H9 (cell line): ENCODE results near the gene TNFRSF18. TPM values are rescaled to one million over a fixed set of nuclear protein-coding genes. Genes with fewer than 3 reads are reported as not detected.

Source experiments
- DNase-seq: peaks from one replicate; pipeline ENCODE4 v3.0.0-alpha.2; 2017
- H2AFZ ChIP-seq: one replicate; pipeline ENCODE4 v1.6.1; 2013; ENCODE audit warnings: mild to moderate bottlenecking, low read length, control low read depth, moderate library complexity
- H2AK5ac ChIP-seq: 2 replicates; pipeline ENCODE4 v1.6.1; 2013; ENCODE audit warnings: low read length, control low read depth, mixed read lengths; ENCODE audit not compliant: insufficient read length
- H2BK120ac ChIP-seq: one replicate; pipeline ENCODE4 v1.6.1; 2013; ENCODE audit warnings: low read depth, mild to moderate bottlenecking, low read length, control low read depth, inconsistent platforms; ENCODE audit not compliant: poor library complexity, severe bottlenecking
- H2BK12ac ChIP-seq: 2 replicates; pipeline ENCODE4 v1.6.1; 2013; ENCODE audit warnings: low read length, control low read depth, mixed read lengths, low read depth; ENCODE audit not compliant: insufficient read length
- H2BK15ac ChIP-seq: 2 replicates; pipeline ENCODE4 v1.6.1; 2013; ENCODE audit warnings: low read depth, low read length, control low read depth
- H2BK20ac ChIP-seq: one replicate; pipeline ENCODE4 v1.6.1; 2013; ENCODE audit warnings: low read depth, mild to moderate bottlenecking, low read length, control low read depth, inconsistent platforms; ENCODE audit not compliant: poor library complexity, severe bottlenecking
- H2BK5ac ChIP-seq: 2 replicates; pipeline ENCODE4 v1.6.1; 2013; ENCODE audit warnings: low read length, control low read depth, mixed read lengths; ENCODE audit not compliant: insufficient read length
- H3K14ac ChIP-seq: 2 replicates; pipeline ENCODE4 v1.6.1; 2013; ENCODE audit warnings: low read length, control low read depth; ENCODE audit not compliant: insufficient read depth
- H3K18ac ChIP-seq: 2 replicates; pipeline ENCODE4 v1.6.1; 2013; ENCODE audit warnings: low read depth, mild to moderate bottlenecking, mixed read lengths, low read length, control low read depth; ENCODE audit not compliant: insufficient read length
- H3K23ac ChIP-seq: 2 replicates; pipeline ENCODE4 v1.6.1; 2013; ENCODE audit warnings: low read length, control low read depth, mixed read lengths, low read depth; ENCODE audit not compliant: insufficient read length
- H3K23me2 ChIP-seq: 2 replicates; pipeline ENCODE4 v1.6.1; 2013; ENCODE audit warnings: low read depth, mild to moderate bottlenecking, mixed read lengths, low read length, control low read depth; ENCODE audit not compliant: insufficient read length, poor library complexity, severe bottlenecking
- H3K27ac ChIP-seq: 2 replicates; pipeline ENCODE4 v1.5.1; 2013; ENCODE audit warnings: low read length, control low read depth, mixed read lengths, low read depth; ENCODE audit not compliant: insufficient read length
- H3K27me3 ChIP-seq: 2 replicates; pipeline ENCODE4 v1.6.1; 2013; ENCODE audit warnings: low read length, control low read depth, inconsistent platforms; ENCODE audit not compliant: insufficient read depth
- H3K4ac ChIP-seq: 2 replicates; pipeline ENCODE4 v1.6.1; 2013; ENCODE audit warnings: low read depth, mild to moderate bottlenecking, control low read depth, inconsistent platforms, low read length, moderate library complexity
- H3K4me1 ChIP-seq: 2 replicates; pipeline ENCODE4 v1.6.1; 2013; ENCODE audit warnings: low read length, control low read depth, inconsistent platforms; ENCODE audit not compliant: insufficient read depth
- H3K4me2 ChIP-seq: 2 replicates; pipeline ENCODE4 v1.6.1; 2013; ENCODE audit warnings: low read length, control low read depth, mixed read lengths; ENCODE audit not compliant: insufficient read length, insufficient read depth
- H3K56ac ChIP-seq: 2 replicates; pipeline ENCODE4 v1.6.1; 2013; ENCODE audit warnings: low read depth, mild to moderate bottlenecking, mixed read lengths, low read length, control low read depth; ENCODE audit not compliant: insufficient read length
- H3K79me1 ChIP-seq: 2 replicates; pipeline ENCODE4 v1.6.1; 2013; ENCODE audit warnings: low read depth, mild to moderate bottlenecking, moderate library complexity, low read length, control low read depth, inconsistent platforms; ENCODE audit not compliant: insufficient read depth, poor library complexity, severe bottlenecking
- H3K79me2 ChIP-seq: 2 replicates; pipeline ENCODE4 v1.6.1; 2013; ENCODE audit warnings: low read length, control low read depth, inconsistent platforms; ENCODE audit not compliant: insufficient read depth
- H3K9ac ChIP-seq: 2 replicates; pipeline ENCODE4 v1.6.1; 2013; ENCODE audit warnings: low read length, control low read depth, mixed read lengths; ENCODE audit not compliant: insufficient read length; ENCODE audit errors: extremely low read depth
- H3K9me3 ChIP-seq: one replicate; pipeline ENCODE4 v1.6.1; 2013; ENCODE audit warnings: low read depth, low read length, inconsistent platforms; ENCODE audit not compliant: control insufficient read depth
- H3T11ph ChIP-seq: one replicate; pipeline ENCODE4 v1.6.1; 2013; ENCODE audit warnings: mild to moderate bottlenecking, low read length, control low read depth, inconsistent platforms
- H4K20me1 ChIP-seq: one replicate; pipeline ENCODE4 v1.6.1; 2013; ENCODE audit not compliant: control insufficient read depth, insufficient read length, insufficient read depth
- H4K5ac ChIP-seq: 2 replicates; pipeline ENCODE4 v1.6.1; 2013; ENCODE audit warnings: low read depth, mild to moderate bottlenecking, mixed read lengths, low read length, control low read depth; ENCODE audit not compliant: insufficient read length
- H4K8ac ChIP-seq: replicated peaks from 2 replicates; pipeline ENCODE4 v1.6.1; 2013; ENCODE audit warnings: low read length, control low read depth, mixed read lengths, low read depth; ENCODE audit not compliant: insufficient read length
- H4K91ac ChIP-seq: 2 replicates; pipeline ENCODE4 v1.6.1; 2013; ENCODE audit warnings: low read depth, mild to moderate bottlenecking, moderate library complexity, mixed read lengths, low read length, control low read depth; ENCODE audit not compliant: insufficient read length
- H3K27ac Mint-ChIP-seq, 3 experiments: 2 replicates in 2 of 3; 3 replicates in 1 of 3; pipeline ENCODE4 v1.8.0; 2020 to 2021; ENCODE audit warnings: mixed read lengths in 3 of 3, mild to moderate bottlenecking in 1 of 3, moderate library complexity in 1 of 3
- H3K27me3 Mint-ChIP-seq: 2 replicates; pipeline ENCODE4 v1.8.0; 2021; ENCODE audit warnings: low read depth, mild to moderate bottlenecking, moderate library complexity, mixed read lengths
- H3K36me3 Mint-ChIP-seq, 3 experiments: 2 replicates in 2 of 3; 3 replicates in 1 of 3; pipeline ENCODE4 v1.8.0; 2020 to 2021; ENCODE audit warnings: low read depth in 3 of 3, mixed read lengths in 3 of 3; ENCODE audit not compliant: insufficient read depth in 1 of 3
- H3K4me1 Mint-ChIP-seq, 2 experiments: 2 replicates each; pipeline ENCODE4 v1.8.0; 2020; ENCODE audit warnings: mixed read lengths in 2 of 2
- H3K4me3 Mint-ChIP-seq, 2 experiments: 2 replicates in 1 of 2; 3 replicates in 1 of 2; pipeline ENCODE4 v1.8.0; 2020 to 2021; ENCODE audit warnings: mild to moderate bottlenecking in 2 of 2, mixed read lengths in 2 of 2, moderate library complexity in 1 of 2
- H3K9me3 Mint-ChIP-seq, 2 experiments: 2 replicates in 1 of 2; 3 replicates in 1 of 2; pipeline ENCODE4 v1.8.0; 2020; ENCODE audit warnings: mild to moderate bottlenecking in 2 of 2, mixed read lengths in 2 of 2, moderate library complexity in 1 of 2
- CTCF ChIP-seq: fragments of 200-600 bp; sonication (generic); conservative IDR thresholded peaks from 3 replicates; pipeline ENCODE4 v1.8.0; 2021; ENCODE audit warnings: antibody characterized with exemption, mild to moderate bottlenecking
- WGBS: extraction: QIAGEN DNeasy Blood & Tissue Kit; methylation state at CpG from one replicate; pipeline ENCODE4 v1.1.7; 2013; ENCODE audit warnings: missing lambda C conversion rate, low lambda C conversion rate, mixed read lengths; ENCODE audit not compliant: insufficient read length; ENCODE audit errors: extremely low coverage; 5-methylcytosine and 5-hydroxymethylcytosine counted together
- total RNA-seq: library from RNA; stranded (reverse); gene quantifications from 2 replicates; pipeline ENCODE4 v1.2.1, GENCODE V29; 2021

The TNFRSF18 gene
- total RNA-seq, 1 experiment from 2014 or later = 2.0 TPM

GRCh38 chr1:1202831-1203560 lies 3.4 kb downstream of the TNFRSF18 start:
- Histone ChIP-seq H3K4ac (no peak overlapping the region), H4K8ac (no peak overlapping the region), H2BK20ac (no peak overlapping the region), H2AFZ (no peak overlapping the region), H3K9ac (no peak overlapping the region), H4K91ac (no peak overlapping the region), H3K27ac (no peak overlapping the region), H2BK120ac (no peak overlapping the region), H3K79me1 (no peaks in the 10 kb centered on the region), H2BK15ac (no peak overlapping the region), H3K9me3 (no peaks in the 10 kb centered on the region), H3T11ph (no peak overlapping the region), H3K14ac (no peak overlapping the region), H3K18ac (no peak overlapping the region), H2AK5ac (no peak overlapping the region), H4K20me1 (no peaks in the 10 kb centered on the region), H3K27me3 (no peaks in the 10 kb centered on the region; the same call in 1 of the 2 replicates), H3K23me2 (peaks cover 3% of the 10 kb centered on the region), H3K79me2 (no peaks in the 10 kb centered on the region), H2BK5ac (no peak overlapping the region), H3K23ac (no peak overlapping the region), H2BK12ac (no peak overlapping the region), H3K4me1 (no peaks in the 10 kb centered on the region), H3K4me2 (no peak overlapping the region), H4K5ac (no peak overlapping the region), H3K56ac (no peak overlapping the region)
- TF ChIP-seq CTCF = no peak
- WGBS = no CpG with 5 or more reads among the region's 27 CpGs
- Mint-ChIP-seq H3K27me3 (peaks cover 26% of the 10 kb centered on the region), H3K9me3 (no peaks in the 10 kb centered on the region), H3K4me1 (peaks cover 3 to 8% of the 10 kb centered on the region in 2 experiments; a peak in 3 of 4 replicates), H3K36me3 (no peaks in the 10 kb centered on the region), H3K27ac (no peak overlapping the region), H3K4me3 (no peak overlapping the region)
- peak; percentile 30 for DNase-seq
